Heart left ventricle (tissue), 16 donors: ENCODE measurements around the gene SLC12A8. TPM values are rescaled to one million over a fixed set of nuclear protein-coding genes. Genes with fewer than 3 reads are reported as not detected.

Source experiments
- ATAC-seq, 4 donors: fragments of 200-7000 bp; cut with Tn5 transposase; one replicate each; pipeline ENCODE4 v1.9.1; 2020 to 2022; ENCODE audit warnings: moderate library complexity in 4 of 4, mild to moderate bottlenecking in 3 of 4, moderate number of reproducible peaks in 1 of 4
- DNase-seq, 5 donors: peaks; one replicate each; pipeline ENCODE4 v3.0.0-alpha.2; 2020
- H3K27ac ChIP-seq, 12 donors: fragments of 200-600 bp; sonication (generic) in 4 of 12; one replicate each; pipeline versions ENCODE4 v1.5.0 to v1.8.0; 2016 to 2022; ENCODE audit warnings: mild to moderate bottlenecking in 2 of 12
- H3K27me3 ChIP-seq, 9 donors: fragments of 200-600 bp; sonication (generic) in 2 of 9; one replicate each; pipeline versions ENCODE4 v1.5.1 to v1.8.0; 2016 to 2022; ENCODE audit warnings: mild to moderate bottlenecking in 3 of 9
- H3K36me3 ChIP-seq, 9 donors: fragments of 200-600 bp; sonication (generic) in 2 of 9; one replicate each; pipeline versions ENCODE4 v1.5.0 to v1.8.0; 2018 to 2022; ENCODE audit warnings: mild to moderate bottlenecking in 2 of 9
- H3K4me1 ChIP-seq, 12 donors: fragments of 200-600 bp; sonication (generic) in 4 of 12; one replicate each; pipeline versions ENCODE4 v1.5.0 to v1.8.0; 2016 to 2022; ENCODE audit warnings: mild to moderate bottlenecking in 3 of 12
- H3K4me3 ChIP-seq, 12 donors: fragments of 200-600 bp; sonication (generic) in 4 of 12; one replicate each; pipeline versions ENCODE4 v1.5.0 to v1.8.0; 2017 to 2022; ENCODE audit warnings: mild to moderate bottlenecking in 9 of 12, moderate library complexity in 4 of 12
- H3K9me3 ChIP-seq, 12 donors: fragments of 200-600 bp; sonication (generic) in 4 of 12; one replicate each; pipeline versions ENCODE4 v1.5.0 to v1.8.0; 2016 to 2022; ENCODE audit warnings: mild to moderate bottlenecking in 1 of 12
- POLR2A ChIP-seq, 2 donors: fragments of 450-650 bp; IDR thresholded peaks; one replicate each; pipeline ENCODE4 v1.6.1; 2017; ENCODE audit warnings: antibody characterized with exemption in 2 of 2, mild to moderate bottlenecking in 2 of 2, moderate library complexity in 2 of 2
- WGBS, 4 donors: extraction: QIAGEN DNeasy Blood & Tissue Kit in 2 of 4; methylation state at CpG; one replicate each; pipeline versions ENCODE4 v1.1.5 to v1.1.7; 2013 to 2018; 5-methylcytosine and 5-hydroxymethylcytosine counted together
- intact Hi-C, 10 donors: fragments of 100-400 bp; cut with DNase I; formaldehyde crosslinking; loops; one replicate each; pipeline versions ENCODE4 v1.11.1 to v1.14.2; 2022
- polyA plus RNA-seq, 2 donors: library from polyadenylated mRNA; stranded (reverse); fragments of 200-250 nt; gene quantifications; one replicate each; pipeline ENCODE4 v1.2.3, GENCODE V29; 2013
- total RNA-seq, 9 donors: library from RNA; depleted of rRNA in 2 of 9; stranded (reverse); fragments of >200 nt in 2 of 9; fragmentation: NEBNext Ultra II Directional in 3 of 9; extraction: Animal tissue kit (Norgen Biotek cat#: 25700) in 3 of 9; gene quantifications; one replicate each; pipeline versions ENCODE4 v1.1.0 to v1.2.4, GENCODE V29; 2016 to 2023
- TF ChIP-seq, protein P1 (sequence below), 12 donors: fragments of 200-600 bp; sonication (generic) in 4 of 12; IDR thresholded peaks; one replicate each; pipeline versions ENCODE4 v1.5.0 to v1.8.0; 2018 to 2022; ENCODE audit warnings: antibody characterized with exemption in 12 of 12, mild to moderate bottlenecking in 5 of 12
- donor health status: ischemic (EF 13 %, LVEDD 7.1; RV severe dilation, severe dysfunction).
- donor health status: healthy with polysubstance abuse.
- donor health status: DM: no; HTN: yes; CAD: no.
- donor health status: DM: no; HTN: no; CAD: no.
- donor health status: ischemic (EF 25% LVEDD 6.9; RV normal size, moderate dysfunction).
- donor health status: ischemic (EF 25% LVEDD 5.7; RV mildly dilated, moderate dysfunction).
- donor health status: healthy.
- donor health status: DM: yes; HTN: yes; CAD: no.
- donor health status: ischemic (EF 35%, LVEDD 5.7; RV mildly dilated, moderate dysfunction).
- donor health status: nonischemic (EF 11% LVEDD 7.7; RV severe dilation, severe dysfunction).
- donor health status: DM: yes; HTN: yes; CAD: no.
- donor health status: PGD.
- donor health status: ischemic (EF 29% LVEDD 5.4; RV normal size, mild dysfunction).
- donor health status: nonischemic (EF 23%, LVEDD 6.1; RV moderate dilation, normal function).

SLC12A8 gene
- total and polyA plus RNA-seq, 11 donors, result 0.09 to 1.9 (median 0.68) TPM; not detected in 3

DNA sequence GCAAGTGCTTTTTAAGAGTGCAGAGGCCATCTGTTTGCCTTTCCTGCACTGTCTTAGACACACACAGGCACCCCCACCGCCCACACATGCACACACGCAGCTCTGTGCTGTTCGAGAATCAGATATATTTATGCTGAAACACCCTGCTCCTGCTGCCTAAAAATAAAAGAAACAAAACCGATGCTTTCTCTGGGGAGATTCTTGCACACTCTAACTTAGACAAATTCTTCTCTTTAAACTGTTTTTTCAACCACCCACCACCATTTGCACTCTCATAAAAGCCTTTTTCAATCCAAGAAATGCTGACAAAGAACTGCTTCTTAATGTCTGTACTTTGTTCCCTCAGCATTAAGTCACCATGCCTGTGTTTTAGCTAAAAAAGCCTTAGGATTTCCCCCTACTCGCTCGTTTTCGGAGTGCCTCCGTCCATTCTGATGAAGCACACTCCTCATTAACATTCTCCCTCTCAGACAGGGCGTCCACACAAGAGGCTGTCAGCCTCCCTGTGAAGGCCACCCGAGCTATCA, 26.2 kb downstream of the SLC12A8 start:
- Histone ChIP-seq H3K27ac (no peak overlapping the region), H3K36me3 (no peaks in the 10 kb centered on the region), H3K4me3 (no peak overlapping the region), H3K9me3 (no peaks in the 10 kb centered on the region), H3K27me3 (no peaks in the 10 kb centered on the region), H3K4me1 (peaks cover 0 to 4% (median 0%) of the 10 kb centered on the region in 12 donors)
- ATAC-seq (peak in 1 of 4 donors; percentile 46), DNase-seq (no peak)
- WGBS, 4 donors, result 62 to 69% (median 66%) methylated on average over 10 of the region's 10 CpGs
- no peak for TF ChIP-seq POLR2A (IDR thresholded peaks at IDR 0.05)
- TF ChIP-seq, protein P1, sequence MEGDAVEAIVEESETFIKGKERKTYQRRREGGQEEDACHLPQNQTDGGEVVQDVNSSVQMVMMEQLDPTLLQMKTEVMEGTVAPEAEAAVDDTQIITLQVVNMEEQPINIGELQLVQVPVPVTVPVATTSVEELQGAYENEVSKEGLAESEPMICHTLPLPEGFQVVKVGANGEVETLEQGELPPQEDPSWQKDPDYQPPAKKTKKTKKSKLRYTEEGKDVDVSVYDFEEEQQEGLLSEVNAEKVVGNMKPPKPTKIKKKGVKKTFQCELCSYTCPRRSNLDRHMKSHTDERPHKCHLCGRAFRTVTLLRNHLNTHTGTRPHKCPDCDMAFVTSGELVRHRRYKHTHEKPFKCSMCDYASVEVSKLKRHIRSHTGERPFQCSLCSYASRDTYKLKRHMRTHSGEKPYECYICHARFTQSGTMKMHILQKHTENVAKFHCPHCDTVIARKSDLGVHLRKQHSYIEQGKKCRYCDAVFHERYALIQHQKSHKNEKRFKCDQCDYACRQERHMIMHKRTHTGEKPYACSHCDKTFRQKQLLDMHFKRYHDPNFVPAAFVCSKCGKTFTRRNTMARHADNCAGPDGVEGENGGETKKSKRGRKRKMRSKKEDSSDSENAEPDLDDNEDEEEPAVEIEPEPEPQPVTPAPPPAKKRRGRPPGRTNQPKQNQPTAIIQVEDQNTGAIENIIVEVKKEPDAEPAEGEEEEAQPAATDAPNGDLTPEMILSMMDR (IDR thresholded peaks at IDR 0.05), result no peak
- intact Hi-C loops, result loop anchor here in 1 of 10 donors (10.0 kb wide), 1 partner anchor 248 kb away; no protein-coding TSS in a partner anchor

DNA sequence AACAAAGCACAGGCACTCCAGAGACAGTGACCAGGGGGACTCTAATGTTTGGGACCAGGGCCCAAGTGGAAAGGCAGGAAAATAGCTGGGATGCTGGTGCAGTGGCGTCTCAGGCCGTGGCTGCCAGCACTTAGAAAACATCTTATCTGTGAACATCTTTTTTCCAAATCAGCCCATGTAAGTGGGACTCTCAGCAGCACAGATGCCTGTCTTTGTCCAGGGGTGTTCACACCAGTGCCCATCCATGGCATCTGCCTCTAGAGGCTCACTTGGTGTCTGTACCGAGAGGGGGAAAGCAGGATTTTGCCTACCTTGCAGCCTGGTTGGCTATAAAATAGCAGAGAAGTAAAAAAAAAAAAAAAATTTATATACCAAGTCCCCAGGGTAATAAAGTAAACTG, 26.7 kb downstream of the SLC12A8 start:
- DNase-seq (no peak), ATAC-seq (no peak)
- intact Hi-C loops, result loop anchor here in 1 of 10 donors (10.0 kb wide), 1 partner anchor 249 kb away; no protein-coding TSS in a partner anchor
- Histone ChIP-seq H3K4me3 (no peak overlapping the region), H3K27ac (no peak overlapping the region), H3K4me1 (peaks cover 0 to 4% (median 0%) of the 10 kb centered on the region in 12 donors), H3K36me3 (no peaks in the 10 kb centered on the region), H3K9me3 (no peaks in the 10 kb centered on the region), H3K27me3 (no peaks in the 10 kb centered on the region)
- no peak for TF ChIP-seq POLR2A (IDR thresholded peaks at IDR 0.05)
- TF ChIP-seq, protein P1 (IDR thresholded peaks at IDR 0.05), result no peak
- WGBS, 4 donors, result 78 to 84% (median 83%) methylated on average over 3 of the region's 3 CpGs

DNA sequence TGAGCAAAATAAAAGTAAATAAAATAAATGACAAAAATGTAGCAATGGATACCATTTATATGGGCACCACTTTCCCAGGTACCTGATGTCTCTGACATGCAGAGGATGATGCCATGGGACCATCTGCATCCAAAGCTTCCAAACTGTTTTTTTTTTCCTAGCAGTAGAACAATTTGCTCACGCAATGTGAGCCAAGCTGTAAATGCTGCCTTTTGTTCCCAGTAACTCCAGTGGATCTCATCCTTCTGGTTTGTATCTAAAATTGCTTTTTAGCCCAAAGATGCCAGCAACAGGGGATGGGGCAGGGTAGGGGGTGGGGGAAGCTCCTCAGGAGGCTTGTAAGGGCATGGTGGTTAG, 32.7 kb downstream of the SLC12A8 start:
- TF ChIP-seq, protein P1 (IDR thresholded peaks at IDR 0.05), result no peak
- no peak for TF ChIP-seq POLR2A (IDR thresholded peaks at IDR 0.05)
- Histone ChIP-seq H3K36me3 (no peaks in the 10 kb centered on the region), H3K9me3 (no peaks in the 10 kb centered on the region), H3K4me1 (peaks cover 0 to 4% (median 0%) of the 10 kb centered on the region in 12 donors), H3K4me3 (no peak overlapping the region), H3K27me3 (no peaks in the 10 kb centered on the region), H3K27ac (no peak overlapping the region)
- ATAC-seq (no peak), DNase-seq (no peak)
- intact Hi-C loops, result loop anchor here in 1 of 10 donors (10.0 kb wide), 1 partner anchor 255 kb away; no protein-coding TSS in a partner anchor
- 90 to 94% (median 92%) methylated on average over 1 of the region's 1 CpG for WGBS, 4 donors

DNA sequence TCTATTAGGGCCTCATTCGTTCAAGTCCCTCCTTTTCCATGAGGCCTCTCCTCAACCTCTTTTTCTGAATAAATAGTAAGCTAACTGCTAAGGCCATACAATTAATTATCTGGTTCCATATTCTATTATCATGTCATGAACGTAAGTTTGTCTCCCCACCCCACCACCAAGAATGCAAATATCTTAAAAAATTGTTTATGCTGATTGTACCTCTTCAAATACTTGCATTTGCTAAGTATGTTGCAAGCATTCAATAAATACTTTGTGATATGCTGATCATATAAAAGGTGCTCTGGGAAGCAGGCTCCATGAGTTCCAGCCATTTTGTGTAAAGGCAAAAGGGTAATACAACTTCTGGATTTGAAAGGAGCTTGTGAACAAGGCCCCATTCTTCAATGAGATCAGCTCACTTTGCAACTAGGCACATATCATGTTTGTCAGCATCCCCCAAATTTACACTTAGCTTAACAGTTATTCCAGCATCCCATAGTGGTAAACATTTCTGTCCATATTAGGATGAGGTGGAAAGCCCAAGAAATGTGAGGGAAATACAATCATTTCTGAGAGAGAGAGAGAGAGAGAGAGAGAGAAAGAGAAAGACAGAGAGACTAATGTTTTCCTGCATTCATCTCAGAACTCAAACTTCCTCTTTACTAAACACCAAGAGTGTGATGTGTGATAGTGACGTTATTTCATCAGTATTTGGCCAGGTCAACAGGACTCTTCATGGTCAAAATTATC, 33.2 kb downstream of the SLC12A8 start:
- H3K36me3 ChIP-seq, result no peaks in the 10 kb centered on the region
- no peak overlapping the region for H3K4me3 ChIP-seq
- no peak for ATAC-seq
- no peak for DNase-seq
- no peak for TF ChIP-seq POLR2A (IDR thresholded peaks at IDR 0.05)
- TF ChIP-seq, protein P1 (IDR thresholded peaks at IDR 0.05), result no peak
- intact Hi-C loops, result no loop called here
- 86 to 90% (median 87%) methylated on average over 3 of the region's 3 CpGs for WGBS, 4 donors
- H3K27ac ChIP-seq, result no peak overlapping the region
- peaks cover 0 to 4% (median 0%) of the 10 kb centered on the region in 12 donors for H3K9me3 ChIP-seq
- H3K27me3 ChIP-seq, result no peaks in the 10 kb centered on the region
- H3K4me1 ChIP-seq, result peaks cover 0 to 4% (median 0%) of the 10 kb centered on the region in 12 donors
